Skeletal muscle satellite cell (primary cell): ENCODE results near the gene TMPRSS3.

ENCODE experiments used
- H3K27me3 ChIP-seq: 2 replicates; pipeline ENCODE4 v1.7.0; 2013; ENCODE audit warnings: low read length; ENCODE audit not compliant: control insufficient read depth, insufficient read depth
- H3K36me3 ChIP-seq: 2 replicates; pipeline ENCODE4 v1.7.0; 2013; ENCODE audit warnings: mild to moderate bottlenecking, control low read depth, low read length; ENCODE audit not compliant: insufficient read depth
- H3K4me1 ChIP-seq: 2 replicates; pipeline ENCODE4 v1.7.0; 2013; ENCODE audit warnings: low read length; ENCODE audit not compliant: control insufficient read depth, insufficient read depth
- H3K4me2 ChIP-seq: 2 replicates; pipeline ENCODE4 v1.7.0; 2013; ENCODE audit warnings: mild to moderate bottlenecking, low read length
- H3K4me3 ChIP-seq: 2 replicates; pipeline ENCODE4 v1.7.0; 2013; ENCODE audit warnings: low read length
- H3K9ac ChIP-seq: 2 replicates; pipeline ENCODE4 v1.7.0; 2013; ENCODE audit warnings: mild to moderate bottlenecking, low read depth, low read length, moderate library complexity
- H3K9me3 ChIP-seq: replicated peaks from 2 replicates; pipeline ENCODE4 v1.7.0; 2013; ENCODE audit warnings: mild to moderate bottlenecking, control low read depth, low read length

TMPRSS3 gene

GRCh38 chr21:42405064-42406013 is 9.5 kb upstream of the TMPRSS3 start:
- Histone ChIP-seq H3K27me3 (peaks cover 5% of the 10 kb centered on the region), H3K4me2 (no peak overlapping the region), H3K36me3 (no peaks in the 10 kb centered on the region), H3K4me1 (no peaks in the 10 kb centered on the region), H3K4me3 (no peak overlapping the region), H3K9ac (no peak overlapping the region), H3K9me3 (no peaks in the 10 kb centered on the region)

- Histone ChIP-seq H3K4me2 (no peak overlapping the region), H3K4me3 (no peak overlapping the region), H3K9ac (no peak overlapping the region), H3K4me1 (no peaks in the 10 kb centered on the region), H3K27me3 (peaks cover 5% of the 10 kb centered on the region), H3K36me3 (no peaks in the 10 kb centered on the region), H3K9me3 (no peaks in the 10 kb centered on the region)
These were observed 8.7 kb upstream of the TMPRSS3 start for GRCh38 chr21:42404539-42404938.

DNA sequence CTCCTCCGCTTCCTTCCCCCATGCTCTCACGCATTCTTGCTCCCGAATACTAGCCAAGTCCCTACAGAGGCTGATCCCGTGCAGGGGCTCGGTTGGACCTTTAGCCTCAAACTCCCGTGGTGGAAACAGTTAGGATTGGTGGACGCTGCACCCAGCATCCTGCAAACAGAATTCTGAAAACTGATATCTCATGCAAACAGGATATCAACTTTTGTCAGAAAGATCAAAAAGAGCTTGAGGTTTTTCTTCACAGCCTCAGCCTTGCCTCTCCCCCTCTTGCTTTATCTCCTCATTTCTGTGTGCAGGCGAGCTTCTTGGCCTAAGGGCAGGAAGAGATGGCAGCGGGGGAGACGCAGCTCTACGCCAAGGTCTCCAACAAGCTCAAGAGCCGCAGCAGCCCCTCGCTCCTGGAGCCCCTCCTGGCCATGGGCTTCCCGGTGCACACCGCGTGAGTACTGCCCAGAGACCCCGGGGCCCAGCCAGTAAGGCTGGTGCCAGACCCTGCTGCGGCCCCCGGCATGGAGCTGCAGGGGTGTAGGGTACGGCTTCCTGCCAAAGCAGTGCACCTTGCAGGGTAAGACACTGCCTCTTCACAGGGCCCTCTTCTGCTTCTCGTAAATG is 7.9 kb upstream of the TMPRSS3 start, which contains the start of gene UBASH3A:
UBASH3A (plus strand) TSS at position 292 of the 621 bp plus-strand sequence; CDS start at position 336, 44 bp downstream.
- Histone ChIP-seq H3K9ac (no peak within 1 kb of the TSS), H3K4me3 (no peak within 1 kb of the TSS), H3K9me3 (no peaks in the 10 kb centered on the region)

GRCh38 chr21:42401820-42402251 is 6.0 kb upstream of the TMPRSS3 start:
- H3K27me3 ChIP-seq = no peaks in the 10 kb centered on the region
- H3K36me3 ChIP-seq = no peaks in the 10 kb centered on the region
- H3K4me3 ChIP-seq = no peak overlapping the region
- no peak overlapping the region for H3K4me2 ChIP-seq
- H3K4me1 ChIP-seq = no peaks in the 10 kb centered on the region
- H3K9me3 ChIP-seq = no peaks in the 10 kb centered on the region
- no peak overlapping the region for H3K9ac ChIP-seq

More for the DNA sequence above, 7.9 kb upstream of the TMPRSS3 start, which contains the start of gene UBASH3A:
- Histone ChIP-seq H3K27me3 (peaks cover 2% of the 10 kb centered on the region), H3K36me3 (no peaks in the 10 kb centered on the region), H3K4me2 (no peak within 1 kb of the TSS), H3K4me1 (no peaks in the 10 kb centered on the region)

- no peaks in the 10 kb centered on the region for H3K9me3 ChIP-seq
- no peaks in the 10 kb centered on the region for H3K36me3 ChIP-seq
These were observed 5.3 kb upstream of the TMPRSS3 start for GRCh38 chr21:42401154-42401553.

DNA sequence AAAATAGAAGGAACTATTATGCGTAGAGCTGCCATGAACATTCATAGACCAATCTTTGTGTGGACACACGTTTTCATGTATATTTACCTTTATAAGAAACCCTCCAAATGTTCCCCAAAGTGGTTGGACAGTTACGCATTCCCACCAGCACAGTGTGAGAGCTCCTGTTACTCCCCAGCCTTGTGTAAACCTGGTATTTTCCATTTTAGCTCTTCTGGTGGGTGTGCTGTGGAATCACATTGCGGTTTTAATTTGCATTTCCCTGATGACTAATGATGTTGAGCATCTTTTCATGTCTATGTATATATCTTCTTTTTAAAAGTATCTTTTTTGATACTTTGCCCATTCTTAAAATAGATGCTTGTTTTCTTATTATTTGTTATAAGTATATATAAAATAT is 4.7 kb upstream of the TMPRSS3 start:
- no peaks in the 10 kb centered on the region for H3K36me3 ChIP-seq
- no peaks in the 10 kb centered on the region for H3K4me1 ChIP-seq
- H3K27me3 ChIP-seq = peaks cover 6% of the 10 kb centered on the region
- no peak overlapping the region for H3K4me2 ChIP-seq
- no peak overlapping the region for H3K4me3 ChIP-seq
- H3K9me3 ChIP-seq = no peaks in the 10 kb centered on the region
- H3K9ac ChIP-seq = no peak overlapping the region

More at GRCh38 chr21:42401154-42401553, 5.3 kb upstream of the TMPRSS3 start:
- Histone ChIP-seq H3K4me1 (no peaks in the 10 kb centered on the region), H3K4me3 (no peak overlapping the region), H3K27me3 (peaks cover 3% of the 10 kb centered on the region), H3K4me2 (no peak overlapping the region), H3K9ac (no peak overlapping the region)

DNA sequence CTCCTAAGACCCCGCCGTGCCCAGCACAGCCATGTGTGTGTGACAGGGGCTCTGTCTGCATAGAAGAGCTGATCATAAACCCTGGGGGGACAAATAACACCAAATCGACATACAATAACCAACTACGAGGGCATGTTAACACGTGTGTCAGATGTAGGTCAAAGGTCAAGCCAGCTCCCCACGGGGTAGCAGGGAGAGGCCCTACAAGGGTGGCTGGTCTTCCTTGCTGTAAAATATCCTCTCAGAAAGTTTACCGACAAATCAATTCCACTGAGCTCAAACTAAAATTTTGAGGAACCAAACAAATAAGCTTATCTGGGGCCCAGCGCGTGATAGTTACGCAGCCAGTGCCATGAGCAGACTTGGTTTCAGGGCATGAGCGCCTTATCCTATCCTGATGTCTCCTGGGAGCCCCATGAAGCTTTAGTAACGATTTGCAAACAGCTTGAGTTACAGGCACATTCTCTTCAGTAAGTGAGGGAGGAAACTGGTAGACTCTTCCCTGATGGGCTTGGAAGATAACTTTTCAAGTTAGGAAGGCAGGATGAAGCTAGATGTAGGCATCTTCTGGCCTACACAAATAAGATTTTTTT is 2.7 kb upstream of the TMPRSS3 start:
- H3K4me1 ChIP-seq = no peaks in the 10 kb centered on the region
- no peak overlapping the region for H3K9ac ChIP-seq

GRCh38 chr21:42397746-42398394 is 2.0 kb upstream of the TMPRSS3 start:
- Histone ChIP-seq H3K4me2 (no peak overlapping the region), H3K36me3 (no peaks in the 10 kb centered on the region), H3K4me1 (no peaks in the 10 kb centered on the region), H3K4me3 (no peak overlapping the region), H3K27me3 (peaks cover 13% of the 10 kb centered on the region), H3K9me3 (no peaks in the 10 kb centered on the region), H3K9ac (no peak overlapping the region)

More for the DNA sequence above, 2.7 kb upstream of the TMPRSS3 start:
- Histone ChIP-seq H3K4me3 (no peak overlapping the region), H3K27me3 (peaks cover 13% of the 10 kb centered on the region), H3K4me2 (no peak overlapping the region), H3K9me3 (no peaks in the 10 kb centered on the region), H3K36me3 (no peaks in the 10 kb centered on the region)

DNA sequence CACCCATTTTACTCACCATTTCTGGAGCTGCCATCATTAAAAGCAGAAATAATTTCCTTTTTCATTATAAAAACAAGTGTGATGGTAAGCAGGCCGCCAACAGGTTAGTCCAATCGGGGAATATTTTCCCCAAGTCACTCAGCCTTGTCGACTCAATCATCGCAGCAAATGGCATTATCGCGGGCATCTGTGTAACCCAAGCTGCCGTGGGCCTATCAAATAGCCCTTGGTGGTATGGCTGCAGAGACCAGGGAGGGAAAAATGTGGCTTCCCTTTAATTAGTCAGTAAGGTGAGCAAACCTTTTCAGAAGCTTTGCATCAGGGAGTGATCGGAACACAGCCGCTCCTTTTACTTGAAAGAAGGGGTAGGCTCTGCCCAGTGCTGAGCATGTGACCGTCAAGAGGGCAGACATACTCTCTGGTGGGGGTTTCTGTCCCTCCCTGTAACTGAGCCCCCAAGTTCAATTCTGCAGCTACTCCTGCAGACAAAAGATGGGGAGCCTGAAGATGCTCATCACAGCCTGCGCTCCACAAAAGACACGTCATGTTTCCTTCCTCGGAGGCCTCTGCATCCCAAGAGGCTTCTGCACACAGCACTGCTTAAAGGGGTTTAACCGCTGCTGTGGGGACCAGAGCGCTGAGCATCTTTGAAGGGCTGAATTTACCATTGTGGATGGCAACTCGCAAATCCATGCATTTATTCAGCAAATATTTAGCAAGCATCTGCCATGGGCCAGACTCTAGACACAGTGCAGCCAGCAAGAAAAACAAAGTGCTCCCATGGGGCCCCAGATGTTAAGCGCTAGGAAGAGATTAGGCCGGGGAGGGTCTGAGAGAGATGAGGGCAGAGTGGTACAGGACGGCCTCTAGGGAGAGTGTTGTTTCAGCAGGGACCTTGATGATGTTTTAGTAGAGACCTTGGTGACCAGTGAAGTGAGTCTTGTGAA is 1.2 kb upstream of the TMPRSS3 start:
- no peak overlapping the region for H3K4me2 ChIP-seq
- no peaks in the 10 kb centered on the region for H3K4me1 ChIP-seq
- H3K9me3 ChIP-seq = no peaks in the 10 kb centered on the region
- no peak overlapping the region for H3K9ac ChIP-seq
- no peak overlapping the region for H3K4me3 ChIP-seq
- H3K36me3 ChIP-seq = no peaks in the 10 kb centered on the region
- H3K27me3 ChIP-seq = peaks cover 13% of the 10 kb centered on the region

DNA sequence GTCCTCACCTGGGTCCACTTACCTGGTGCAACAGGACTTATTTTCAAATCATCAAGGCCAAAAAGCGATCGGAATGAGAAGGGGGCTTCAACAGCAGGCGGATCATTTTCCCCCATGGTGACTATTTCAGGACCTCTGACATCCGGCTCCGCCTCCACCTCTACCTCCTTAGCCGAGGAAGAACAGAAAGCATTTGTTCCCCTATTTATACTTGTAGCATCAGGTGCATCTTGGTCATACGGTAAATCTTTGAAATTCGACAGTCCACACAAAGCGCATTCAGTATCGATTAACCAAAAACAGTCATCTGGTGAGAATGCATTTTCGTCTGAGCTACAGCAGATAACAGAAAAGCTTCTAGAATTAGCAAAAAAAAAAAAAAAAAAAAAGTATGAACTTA is 550 bp downstream of the TMPRSS3 start:
- Histone ChIP-seq H3K36me3 (no peaks in the 10 kb centered on the region), H3K4me1 (no peaks in the 10 kb centered on the region), H3K4me3 (no peak overlapping the region), H3K4me2 (no peak overlapping the region), H3K27me3 (peaks cover 13% of the 10 kb centered on the region), H3K9ac (no peak overlapping the region), H3K9me3 (no peaks in the 10 kb centered on the region)
